Pancreas (tissue), 10 donors: ENCODE results near the gene SPOCK1. TPM values are rescaled to one million over a fixed set of nuclear protein-coding genes. Genes with fewer than 3 reads are reported as not detected.

ENCODE experiments used
- ATAC-seq, 4 donors: fragments of 200-7000 bp; cut with Tn5 transposase; one replicate each; pipeline versions ENCODE4 v1.8.0 to v1.9.1; 2020; ENCODE audit warnings: mild to moderate bottlenecking in 4 of 4, moderate library complexity in 4 of 4
- DNase-seq, 6 donors: peaks; one replicate each; pipeline ENCODE4 v3.0.0-alpha.2; 2020
- FAIRE-seq: peaks from 2 replicates; lab custom pipeline; 2012; peaks lifted over from hg19 to GRCh38; lab: Jason Lieb, UNC
- H3K27ac ChIP-seq, 4 donors: fragments of 200-600 bp; sonication (generic); 1 replicate in 3 of 4; 2 replicates in 1 of 4; pipeline versions ENCODE4 v1.5.0 to v1.8.0; 2020
- H3K27me3 ChIP-seq, 4 donors: fragments of 200-600 bp; one replicate each; pipeline ENCODE4 v1.8.0; 2021
- H3K36me3 ChIP-seq, 3 donors: fragments of 200-600 bp; sonication (generic) in 1 of 3; one replicate each; pipeline versions ENCODE4 v1.5.0 to v1.8.0; 2020 to 2021
- H3K4me1 ChIP-seq, 3 donors: fragments of 200-600 bp; one replicate each; pipeline ENCODE4 v1.8.0; 2021
- H3K4me3 ChIP-seq, 4 donors: fragments of 200-600 bp; sonication (generic) in 2 of 4; one replicate each; pipeline versions ENCODE4 v1.5.0 to v1.8.0; 2020 to 2021
- H3K9me3 ChIP-seq, 4 donors: fragments of 200-600 bp; one replicate each; pipeline ENCODE4 v1.8.0; 2021
- CTCF ChIP-seq, 4 donors: fragments of 200-600 bp; sonication (generic) in 3 of 4; IDR thresholded peaks; one replicate each; pipeline versions ENCODE4 v1.5.0 to v1.8.0; 2021; ENCODE audit warnings: antibody characterized with exemption in 4 of 4
- WGBS, 2 donors: extraction: QIAGEN DNeasy Blood & Tissue Kit; methylation state at CpG; one replicate each; pipeline ENCODE4 v1.1.7; 2013; 5-methylcytosine and 5-hydroxymethylcytosine counted together
- intact Hi-C, 3 donors: fragments of 100-400 bp; cut with DNase I; formaldehyde crosslinking; loops; one replicate each; pipeline versions ENCODE4 v1.11.1 to v1.14.2; 2022
- polyA plus RNA-seq, 2 donors: library from polyadenylated mRNA; stranded (reverse); fragments of 200-250 nt; gene quantifications; one replicate each; pipeline ENCODE4 v1.2.3, GENCODE V29; 2013
- total RNA-seq, 6 donors: library from RNA; stranded (reverse); fragmentation: NEBNext Ultra II Directional in 4 of 6; extraction: Animal tissue kit (Norgen Biotek cat#: 25700) in 4 of 6; gene quantifications; one replicate each; pipeline versions ENCODE4 v1.2.1 to v1.2.4, GENCODE V29; 2021 to 2023
- donor health status: healthy with polysubstance abuse.
- donor health status: DM: no; HTN: no; CAD: no; lungs with moderate emphysema.
- donor health status: DM: no; HTN: no; CAD: no.
- donor health status: control.
- donor health status: control.
- donor health status: Bipolar disorder and iron deficiency.
- donor health status: DM: yes; HTN: yes; CAD: no.
- donor health status: DM: no; HTN: no; CAD: no.
- donor health status: DM: no; HTN: no; CAD: no.
- donor health status: DM: yes; HTN: yes; CAD: no.

Gene SPOCK1
- total and polyA plus RNA-seq, 8 donors = 1.7 to 16.5 (median 5.3) TPM

- H3K27me3 ChIP-seq = no peaks in the 10 kb centered on the region
- FAIRE-seq (no peak), DNase-seq (no peak), ATAC-seq (no peak)
- no peaks in the 10 kb centered on the region for H3K9me3 ChIP-seq
- H3K4me1 ChIP-seq = no peaks in the 10 kb centered on the region
- TF ChIP-seq CTCF (IDR thresholded peaks at IDR 0.05) = no peak
- WGBS, 2 donors = 76 to 90% methylated on average over 3 of the region's 3 CpGs
- no peaks in the 10 kb centered on the region for H3K36me3 ChIP-seq
- intact Hi-C loops = loop anchor here in 1 of 3 donors (10.0 kb wide), 1 partner anchor 176 kb away; no protein-coding TSS in a partner anchor
- no peak overlapping the region for H3K4me3 ChIP-seq
- H3K27ac ChIP-seq = no peak overlapping the region
Observed at GRCh38 chr5:137328991-137329390, 170.1 kb downstream of the SPOCK1 start.

GRCh38 chr5:137328463-137328862 is 170.7 kb downstream of the SPOCK1 start:
- intact Hi-C loops = loop anchor here in 1 of 3 donors (10.0 kb wide), 1 partner anchor 176 kb away; no protein-coding TSS in a partner anchor
- FAIRE-seq = no peak
- H3K9me3 ChIP-seq = no peaks in the 10 kb centered on the region
- H3K27me3 ChIP-seq = no peaks in the 10 kb centered on the region
- H3K4me3 ChIP-seq = no peak overlapping the region
- H3K4me1 ChIP-seq = no peaks in the 10 kb centered on the region
- H3K27ac ChIP-seq = no peak overlapping the region
- no peak for DNase-seq
- H3K36me3 ChIP-seq = no peaks in the 10 kb centered on the region
- WGBS, 2 donors = 88 to 94% methylated on average over 9 of the region's 9 CpGs
- TF ChIP-seq CTCF (IDR thresholded peaks at IDR 0.05) = no peak
- ATAC-seq = no peak

GRCh38 chr5:137325721-137326120 is 173.4 kb downstream of the SPOCK1 start:
- no peaks in the 10 kb centered on the region for H3K4me1 ChIP-seq
- ATAC-seq = no peak
- no peak for DNase-seq
- intact Hi-C loops = loop anchor here in 1 of 3 donors (10.0 kb wide), 1 partner anchor 179 kb away; no protein-coding TSS in a partner anchor
- no peak for FAIRE-seq
- H3K36me3 ChIP-seq = no peaks in the 10 kb centered on the region
- WGBS, 2 donors = 90 to 94% methylated on average over 4 of the region's 4 CpGs
- no peak overlapping the region for H3K27ac ChIP-seq
- no peak overlapping the region for H3K4me3 ChIP-seq
- TF ChIP-seq CTCF (IDR thresholded peaks at IDR 0.05) = no peak
- H3K27me3 ChIP-seq = no peaks in the 10 kb centered on the region
- no peaks in the 10 kb centered on the region for H3K9me3 ChIP-seq

GRCh38 chr5:137320056-137321045 is 178.8 kb downstream of the SPOCK1 start:
- no peaks in the 10 kb centered on the region for H3K36me3 ChIP-seq
- peak in 2 of 6 donors; percentile 25 to 72 for DNase-seq
- peaks cover 11 to 16% (median 15%) of the 10 kb centered on the region in 3 donors for H3K4me1 ChIP-seq
- H3K27ac ChIP-seq = no peak overlapping the region
- FAIRE-seq = no peak
- no peaks in the 10 kb centered on the region for H3K9me3 ChIP-seq
- ATAC-seq = peak; percentile 65 to 89 (median 82)
- no peaks in the 10 kb centered on the region for H3K27me3 ChIP-seq
- peak; percentile 70 to 80 (median 74) for TF ChIP-seq CTCF (IDR thresholded peaks at IDR 0.05)
- intact Hi-C loops = loop anchor here in 1 of 3 donors (10.0 kb wide), 1 partner anchor 184 kb away; no protein-coding TSS in a partner anchor
- no peak overlapping the region for H3K4me3 ChIP-seq
- 2 to 6% methylated on average over 3 of the region's 3 CpGs for WGBS, 2 donors
